Measurements from ENCODE around the gene PDCD11.

DNA sequence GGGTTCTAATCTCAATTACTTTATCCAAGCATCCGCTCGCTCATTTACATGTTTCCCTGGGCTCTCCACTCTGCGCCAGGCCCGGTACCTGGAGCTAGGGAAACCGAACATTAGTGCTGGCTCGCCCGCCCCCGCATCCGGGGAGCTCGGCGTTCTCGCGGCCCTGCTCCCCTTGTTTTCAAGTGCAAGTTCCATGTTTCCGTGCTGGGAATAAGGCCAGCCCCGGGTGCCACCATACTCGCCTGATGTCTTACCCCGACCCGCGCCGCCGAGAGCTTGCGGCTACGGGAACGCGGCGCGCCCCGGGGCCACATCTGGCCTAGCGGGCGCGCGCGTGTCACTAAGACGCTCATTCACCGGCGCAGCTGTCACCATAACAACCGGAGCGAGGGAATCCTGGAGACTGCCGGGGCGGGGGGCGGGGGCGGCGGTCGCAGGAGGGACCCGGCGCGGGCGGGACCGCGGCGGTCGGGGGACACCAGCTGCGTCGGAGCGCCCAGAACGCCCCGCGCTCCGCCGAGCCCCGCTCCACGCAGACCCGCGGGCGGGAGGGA lies 97.0 kb downstream of the PDCD11 start, which contains the start of gene NEURL1:
- TF ChIP-seq POLR2A (IDR thresholded peaks at IDR 0.05) (no peak), CTCF (IDR thresholded peaks at IDR 0.05) (no peak), POLR2AphosphoS5 (IDR thresholded peaks at IDR 0.05) (no peak)
